Dermis blood vessel endothelial cell (primary cell): Measurements from ENCODE around the gene PCARE. TPM values are rescaled to one million over a fixed set of nuclear protein-coding genes. Genes with fewer than 3 reads are reported as not detected.
"Not testable (repeated sequence)": the region's sequence is repeated elsewhere in the genome, so short reads cannot be mapped to it uniquely, and the experiment has no call there.

Experiments
- DNase-seq: peaks from one replicate; pipeline ENCODE4 v3.0.0; 2010
- total RNA-seq: library from RNA; depleted of rRNA; stranded (reverse); fragments of >200 nt; gene quantifications from 2 replicates; pipeline ENCODE4 v1.2.3, GENCODE V29; 2014

The PCARE gene
- total RNA-seq, 1 donor from 2014 or later = not detected

- DNase-seq = not testable (repeated sequence)
Observed at GRCh38 chr2:29090311-29090710, 16.0 kb upstream of the PCARE start.

GRCh38 chr2:29084554-29084953, 10.2 kb upstream of the PCARE start:
- no peak for DNase-seq

- no peak for DNase-seq
Observed at GRCh38 chr2:29082804-29083495, 8.6 kb upstream of the PCARE start.

- no peak for DNase-seq
Observed at GRCh38 chr2:29080886-29081743, 6.8 kb upstream of the PCARE start.

- no peak for DNase-seq
Observed at GRCh38 chr2:29079887-29080286, 5.6 kb upstream of the PCARE start.

- no peak for DNase-seq
Observed at GRCh38 chr2:29075894-29076705, 1.8 kb upstream of the PCARE start.

- no peak for DNase-seq
Observed at GRCh38 chr2:29073933-29074332, 390 bp downstream of the PCARE start.

GRCh38 chr2:29072971-29073725, 1.2 kb downstream of the PCARE start:
- DNase-seq = no peak

- no peak for DNase-seq
Observed at GRCh38 chr2:29072251-29072650, 2.1 kb downstream of the PCARE start.

- DNase-seq = no peak
Observed at GRCh38 chr2:29071032-29071975, 3.0 kb downstream of the PCARE start.

- DNase-seq = no peak
Observed at GRCh38 chr2:29070526-29070925, 3.8 kb downstream of the PCARE start.

- DNase-seq = no peak
Observed at GRCh38 chr2:29068513-29068912, 5.8 kb downstream of the PCARE start.

GRCh38 chr2:29066997-29067605, 7.2 kb downstream of the PCARE start:
- DNase-seq = no peak

- no peak for DNase-seq
Observed at GRCh38 chr2:29066271-29066860, 8.0 kb downstream of the PCARE start.

GRCh38 chr2:29065068-29065811, 9.1 kb downstream of the PCARE start:
- DNase-seq = no peak

GRCh38 chr2:29064746-29065067, 9.6 kb downstream of the PCARE start:
- no peak for DNase-seq

- no peak for DNase-seq
Observed at GRCh38 chr2:29064346-29064715, 10.0 kb downstream of the PCARE start.

GRCh38 chr2:29063646-29064345, 10.5 kb downstream of the PCARE start:
- no peak for DNase-seq

GRCh38 chr2:29063056-29063455, 11.3 kb downstream of the PCARE start:
- no peak for DNase-seq
